Measurements from ENCODE around the gene SMAD5.

The SMAD5 gene

DNA sequence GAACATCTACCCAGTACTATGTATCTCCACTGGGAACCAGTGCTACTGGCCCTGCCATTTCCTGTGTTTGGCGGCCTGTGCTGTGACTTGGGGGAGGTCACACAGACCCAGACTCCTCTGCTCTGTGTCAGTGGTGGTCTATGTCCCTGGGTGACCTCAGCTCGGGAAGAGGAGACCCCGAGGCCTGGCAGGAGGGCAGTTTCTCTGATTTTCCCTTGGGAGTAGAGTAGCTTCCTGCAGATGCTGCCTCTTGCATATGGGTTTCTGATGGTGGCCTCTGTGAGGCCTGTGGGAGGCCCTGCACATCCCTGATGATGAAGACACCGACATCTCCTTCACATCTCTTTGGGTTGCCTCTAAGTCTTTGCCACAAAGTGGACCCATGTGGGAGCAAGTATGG is 73.3 kb downstream of the SMAD5 start:
- Histone ChIP-seq H2AFZ (ENCODE audit: low read length) (no peak overlapping the region), H3K4me1 (ENCODE audit: insufficient read depth, low read length, severe bottlenecking) (no peaks in the 10 kb centered on the region), H3K9ac (ENCODE audit: low read length) (no peak overlapping the region), H3F3A (ENCODE audit: insufficient read depth, low read length) (no peaks in the 10 kb centered on the region), H3K4me2 (ENCODE audit: low read length) (no peak overlapping the region), H3K4me3 (ENCODE audit: low read depth, low read length, poor library complexity, severe bottlenecking) (no peak overlapping the region), H3K9me2 (ENCODE audit: low read depth, low read length) (no peaks in the 10 kb centered on the region), H4K20me1 (ENCODE audit: insufficient read depth, low read length) (no peaks in the 10 kb centered on the region), H3K27me3 (ENCODE audit: insufficient read depth, low read length) (no peaks in the 10 kb centered on the region), H3K36me3 (ENCODE audit: insufficient read depth, low read length) (no peaks in the 10 kb centered on the region), H3K9me3 (ENCODE audit: low read length) (no peaks in the 10 kb centered on the region), H3K27ac (ENCODE audit: low read depth, low read length, poor library complexity, severe bottlenecking) (no peak overlapping the region), H3K79me2 (ENCODE audit: insufficient read depth, low read length) (no peaks in the 10 kb centered on the region)
- TF ChIP-seq, protein P1, sequence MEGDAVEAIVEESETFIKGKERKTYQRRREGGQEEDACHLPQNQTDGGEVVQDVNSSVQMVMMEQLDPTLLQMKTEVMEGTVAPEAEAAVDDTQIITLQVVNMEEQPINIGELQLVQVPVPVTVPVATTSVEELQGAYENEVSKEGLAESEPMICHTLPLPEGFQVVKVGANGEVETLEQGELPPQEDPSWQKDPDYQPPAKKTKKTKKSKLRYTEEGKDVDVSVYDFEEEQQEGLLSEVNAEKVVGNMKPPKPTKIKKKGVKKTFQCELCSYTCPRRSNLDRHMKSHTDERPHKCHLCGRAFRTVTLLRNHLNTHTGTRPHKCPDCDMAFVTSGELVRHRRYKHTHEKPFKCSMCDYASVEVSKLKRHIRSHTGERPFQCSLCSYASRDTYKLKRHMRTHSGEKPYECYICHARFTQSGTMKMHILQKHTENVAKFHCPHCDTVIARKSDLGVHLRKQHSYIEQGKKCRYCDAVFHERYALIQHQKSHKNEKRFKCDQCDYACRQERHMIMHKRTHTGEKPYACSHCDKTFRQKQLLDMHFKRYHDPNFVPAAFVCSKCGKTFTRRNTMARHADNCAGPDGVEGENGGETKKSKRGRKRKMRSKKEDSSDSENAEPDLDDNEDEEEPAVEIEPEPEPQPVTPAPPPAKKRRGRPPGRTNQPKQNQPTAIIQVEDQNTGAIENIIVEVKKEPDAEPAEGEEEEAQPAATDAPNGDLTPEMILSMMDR (IDR thresholded peaks at IDR 0.05; ENCODE audit: low read length): no peak
- TF ChIP-seq EZH2 (IDR thresholded peaks at IDR 0.05; ENCODE audit: borderline replicate concordance, low read length): no peak

DNA sequence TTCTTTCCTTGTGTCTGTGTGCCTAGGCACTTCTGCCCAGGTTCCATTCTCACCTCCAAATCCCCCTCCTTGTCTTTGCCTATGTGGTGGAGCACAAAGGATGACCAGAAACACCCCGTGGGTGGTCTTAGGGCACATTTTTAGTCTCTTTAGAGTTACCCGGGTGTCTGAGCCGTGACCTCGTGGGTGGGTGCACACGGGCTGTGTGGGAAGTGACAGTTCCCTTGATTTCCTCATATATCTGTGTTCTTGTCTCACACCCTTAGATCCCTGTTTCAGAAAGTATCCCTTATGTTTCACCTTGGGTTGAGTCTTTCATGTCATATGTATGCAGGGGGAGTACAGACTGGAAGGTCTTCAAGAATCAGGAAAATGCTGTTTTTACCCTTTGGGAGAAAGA is 73.7 kb downstream of the SMAD5 start:
- Histone ChIP-seq H3K4me3 (ENCODE audit: low read depth, low read length, poor library complexity, severe bottlenecking) (no peak overlapping the region), H3K27ac (ENCODE audit: low read depth, low read length, poor library complexity, severe bottlenecking) (no peak overlapping the region), H3K9ac (ENCODE audit: low read length) (no peak overlapping the region), H3K9me2 (ENCODE audit: low read depth, low read length) (no peaks in the 10 kb centered on the region), H3F3A (ENCODE audit: insufficient read depth, low read length) (no peaks in the 10 kb centered on the region), H3K79me2 (ENCODE audit: insufficient read depth, low read length) (no peaks in the 10 kb centered on the region), H2AFZ (ENCODE audit: low read length) (no peak overlapping the region), H3K4me1 (ENCODE audit: insufficient read depth, low read length, severe bottlenecking) (no peaks in the 10 kb centered on the region), H3K9me3 (ENCODE audit: low read length) (no peaks in the 10 kb centered on the region), H3K36me3 (ENCODE audit: insufficient read depth, low read length) (no peaks in the 10 kb centered on the region), H3K4me2 (ENCODE audit: low read length) (no peak overlapping the region), H4K20me1 (ENCODE audit: insufficient read depth, low read length) (no peaks in the 10 kb centered on the region), H3K27me3 (ENCODE audit: insufficient read depth, low read length) (no peaks in the 10 kb centered on the region)
- TF ChIP-seq, protein P1 (IDR thresholded peaks at IDR 0.05; ENCODE audit: low read length): no peak
- no peak for TF ChIP-seq EZH2 (IDR thresholded peaks at IDR 0.05; ENCODE audit: borderline replicate concordance, low read length)

DNA sequence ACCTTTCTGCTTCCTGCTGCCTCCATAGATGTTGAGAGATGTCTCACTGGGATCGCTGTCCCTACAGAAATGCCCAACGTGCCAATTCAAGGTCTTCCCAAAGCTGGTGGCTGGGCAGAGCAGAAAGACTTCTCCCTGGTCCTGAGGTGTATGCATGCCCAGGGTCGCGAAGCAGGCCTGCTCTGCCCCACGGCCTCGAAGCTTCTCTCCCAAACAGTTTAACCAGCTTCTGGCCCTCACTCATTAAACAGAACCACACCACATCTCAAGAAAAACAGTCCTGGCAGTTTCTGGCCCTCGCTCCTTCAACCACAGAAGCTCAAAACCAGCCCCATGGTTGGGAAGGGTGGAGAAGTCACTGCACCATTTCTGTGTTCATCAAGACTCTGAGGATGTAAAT is 75.0 kb downstream of the SMAD5 start:
- no peak overlapping the region for H3K4me2 ChIP-seq (ENCODE audit: low read length)
- H3K9me2 ChIP-seq (ENCODE audit: low read depth, low read length): no peaks in the 10 kb centered on the region
- H3K9ac ChIP-seq (ENCODE audit: low read length): no peak overlapping the region
- no peak overlapping the region for H2AFZ ChIP-seq (ENCODE audit: low read length)
- no peak overlapping the region for H3K27ac ChIP-seq (ENCODE audit: low read depth, low read length, poor library complexity, severe bottlenecking)
- H3K4me1 ChIP-seq (ENCODE audit: insufficient read depth, low read length, severe bottlenecking): no peaks in the 10 kb centered on the region
- no peaks in the 10 kb centered on the region for H4K20me1 ChIP-seq (ENCODE audit: insufficient read depth, low read length)
- H3K4me3 ChIP-seq (ENCODE audit: low read depth, low read length, poor library complexity, severe bottlenecking): no peak overlapping the region
- H3K27me3 ChIP-seq (ENCODE audit: insufficient read depth, low read length): no peaks in the 10 kb centered on the region
- no peaks in the 10 kb centered on the region for H3F3A ChIP-seq (ENCODE audit: insufficient read depth, low read length)
- TF ChIP-seq EZH2 (IDR thresholded peaks at IDR 0.05; ENCODE audit: borderline replicate concordance, low read length): no peak
- TF ChIP-seq, protein P1 (IDR thresholded peaks at IDR 0.05; ENCODE audit: low read length): no peak
- H3K9me3 ChIP-seq (ENCODE audit: low read length): no peaks in the 10 kb centered on the region
- H3K36me3 ChIP-seq (ENCODE audit: insufficient read depth, low read length): no peaks in the 10 kb centered on the region
- no peaks in the 10 kb centered on the region for H3K79me2 ChIP-seq (ENCODE audit: insufficient read depth, low read length)
